Measurements from ENCODE around the gene SIDT1. TPM values are rescaled to one million over a fixed set of nuclear protein-coding genes. Genes with fewer than 3 reads are reported as not detected.

SIDT1 gene
- polyA plus RNA-seq, 2 donors = 0.41 to 1.0 TPM

DNA sequence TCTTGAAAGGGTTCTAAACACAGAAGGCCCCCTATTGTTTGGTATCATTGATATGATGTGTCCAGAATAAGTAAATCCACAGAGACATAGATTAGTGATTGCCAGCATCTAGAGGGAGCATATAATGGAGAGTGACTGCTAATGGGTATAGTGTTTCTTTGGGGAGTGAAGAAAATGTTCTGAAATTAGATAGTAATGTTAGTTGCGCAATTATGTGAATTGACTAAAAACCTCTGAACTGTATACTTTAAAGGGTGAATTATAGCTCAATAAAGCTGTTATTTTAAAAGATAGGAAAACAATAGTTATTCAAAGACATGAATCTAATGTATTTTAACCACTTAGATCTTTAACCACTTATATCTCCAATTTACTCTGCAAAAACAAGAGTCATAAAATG is 23.4 kb upstream of the SIDT1 start:
- Histone ChIP-seq H3K27ac (ENCODE audit: low read depth in 2 of 2, low read length in 1 of 2) (no peak overlapping the region), H3K4me3 (ENCODE audit: low read depth in 1 of 2, low read length in 2 of 2) (no peak overlapping the region), H3K27me3 (ENCODE audit: control insufficient read depth in 1 of 2, insufficient read depth in 2 of 2, low read length in 2 of 2) (no peaks in the 10 kb centered on the region), H3K4me1 (ENCODE audit: control insufficient read depth in 2 of 2, insufficient read depth in 2 of 2, low read length in 1 of 2) (no peaks in the 10 kb centered on the region), H3K36me3 (ENCODE audit: control insufficient read depth in 2 of 2, insufficient read depth in 2 of 2, low read length in 1 of 2) (no peaks in the 10 kb centered on the region), H3K9me3 (ENCODE audit: control insufficient read depth in 2 of 2, insufficient read depth in 1 of 2, low read depth in 1 of 2, low read length in 1 of 2) (no peaks in the 10 kb centered on the region)
- 61 to 98% methylated on average over 1 of the region's 1 CpG for WGBS, 2 donors

DNA sequence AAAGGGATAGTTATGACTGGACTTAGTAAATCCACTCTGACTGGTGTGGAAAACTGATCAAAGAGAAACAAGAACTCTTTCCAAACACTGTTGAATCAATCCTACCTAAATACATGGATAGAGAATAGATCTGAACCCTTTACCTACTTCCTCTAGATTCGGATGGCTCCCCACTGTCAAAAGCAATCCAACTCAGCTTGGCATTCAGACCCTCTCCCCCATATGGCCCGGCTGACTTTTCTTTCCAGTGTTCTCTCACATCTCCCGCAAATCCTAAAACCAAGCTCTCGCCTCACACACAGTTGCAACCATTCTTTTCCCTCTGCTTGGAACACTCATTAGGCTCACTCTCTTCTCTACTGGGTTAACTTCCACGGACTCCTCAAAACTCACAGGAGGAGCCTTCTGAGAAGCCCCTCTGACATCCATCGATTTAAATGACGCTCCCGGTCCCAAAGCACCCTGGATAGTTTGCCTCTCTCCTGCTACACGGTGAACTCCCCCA is 18.0 kb upstream of the SIDT1 start:
- 0 to 1% methylated on average over 9 of the region's 9 CpGs for WGBS, 2 donors
- peak overlapping the region; percentile 95 to 99 for H3K27ac ChIP-seq (ENCODE audit: low read depth in 2 of 2, low read length in 1 of 2)

DNA sequence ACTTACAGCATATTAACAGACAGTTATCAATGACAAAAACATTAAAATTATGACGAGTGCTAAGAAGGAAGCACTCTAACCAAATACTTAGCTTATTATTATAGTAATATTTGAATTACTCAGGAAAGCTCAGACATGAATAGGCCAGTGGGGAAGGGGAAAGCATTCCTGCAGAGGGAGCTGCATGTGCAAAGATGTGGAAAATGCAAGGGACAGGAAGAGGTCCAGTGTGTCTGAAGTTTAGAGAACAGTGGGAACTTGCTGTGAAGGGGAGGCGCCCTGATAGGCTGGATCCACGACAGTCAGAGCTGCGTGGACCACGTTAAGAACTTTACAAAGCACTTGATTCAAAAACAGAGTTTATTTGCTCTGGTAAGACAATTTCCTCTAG is 16.2 kb upstream of the SIDT1 start:
- Histone ChIP-seq H3K9me3 (ENCODE audit: control insufficient read depth in 2 of 2, insufficient read depth in 1 of 2, low read depth in 1 of 2, low read length in 1 of 2) (no peaks in the 10 kb centered on the region), H3K36me3 (ENCODE audit: control insufficient read depth in 2 of 2, insufficient read depth in 2 of 2, low read length in 1 of 2) (no peaks in the 10 kb centered on the region), H3K4me1 (ENCODE audit: control insufficient read depth in 2 of 2, insufficient read depth in 2 of 2, low read length in 1 of 2) (no peaks in the 10 kb centered on the region), H3K27ac (ENCODE audit: low read depth in 2 of 2, low read length in 1 of 2) (no peak overlapping the region), H3K4me3 (ENCODE audit: low read depth in 1 of 2, low read length in 2 of 2) (peak overlapping the region in 1 of 2 donors; percentile 93), H3K27me3 (ENCODE audit: control insufficient read depth in 1 of 2, insufficient read depth in 2 of 2, low read length in 2 of 2) (no peaks in the 10 kb centered on the region)
- WGBS, 2 donors = 39 to 42% methylated on average over 5 of the region's 5 CpGs

More for the DNA sequence above, 18.0 kb upstream of the SIDT1 start:
- no peaks in the 10 kb centered on the region for H3K4me1 ChIP-seq (ENCODE audit: control insufficient read depth in 2 of 2, insufficient read depth in 2 of 2, low read length in 1 of 2)
- no peaks in the 10 kb centered on the region for H3K27me3 ChIP-seq (ENCODE audit: control insufficient read depth in 1 of 2, insufficient read depth in 2 of 2, low read length in 2 of 2)
- no peaks in the 10 kb centered on the region for H3K36me3 ChIP-seq (ENCODE audit: control insufficient read depth in 2 of 2, insufficient read depth in 2 of 2, low read length in 1 of 2)
- H3K4me3 ChIP-seq (ENCODE audit: low read depth in 1 of 2, low read length in 2 of 2) = peak overlapping the region; percentile 76 to 93
- no peaks in the 10 kb centered on the region for H3K9me3 ChIP-seq (ENCODE audit: control insufficient read depth in 2 of 2, insufficient read depth in 1 of 2, low read depth in 1 of 2, low read length in 1 of 2)

DNA sequence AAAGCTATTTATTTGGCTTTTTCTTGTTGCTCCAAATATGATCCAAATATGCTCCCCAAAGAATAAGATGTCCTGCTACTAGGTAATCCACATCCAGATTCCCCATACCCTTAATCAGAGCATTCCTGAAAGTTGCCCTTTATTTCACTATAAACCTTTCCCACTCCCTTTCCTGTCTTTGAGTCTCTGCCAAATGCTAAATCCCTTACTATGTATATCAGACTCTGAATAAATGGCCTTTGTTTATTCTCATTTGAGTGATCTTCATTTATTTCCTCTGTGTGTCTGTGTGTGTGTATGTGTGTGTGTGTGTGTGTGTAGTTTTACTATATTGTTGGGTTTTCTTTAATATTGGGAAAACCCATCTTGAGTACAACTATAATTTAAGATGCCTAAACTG is 10.4 kb upstream of the SIDT1 start:
- Histone ChIP-seq H3K4me1 (ENCODE audit: control insufficient read depth in 2 of 2, insufficient read depth in 2 of 2, low read length in 1 of 2) (no peaks in the 10 kb centered on the region), H3K9me3 (ENCODE audit: control insufficient read depth in 2 of 2, insufficient read depth in 1 of 2, low read depth in 1 of 2, low read length in 1 of 2) (no peaks in the 10 kb centered on the region), H3K36me3 (ENCODE audit: control insufficient read depth in 2 of 2, insufficient read depth in 2 of 2, low read length in 1 of 2) (no peaks in the 10 kb centered on the region), H3K27ac (ENCODE audit: low read depth in 2 of 2, low read length in 1 of 2) (no peak overlapping the region), H3K4me3 (ENCODE audit: low read depth in 1 of 2, low read length in 2 of 2) (no peak overlapping the region), H3K27me3 (ENCODE audit: control insufficient read depth in 1 of 2, insufficient read depth in 2 of 2, low read length in 2 of 2) (no peaks in the 10 kb centered on the region)

DNA sequence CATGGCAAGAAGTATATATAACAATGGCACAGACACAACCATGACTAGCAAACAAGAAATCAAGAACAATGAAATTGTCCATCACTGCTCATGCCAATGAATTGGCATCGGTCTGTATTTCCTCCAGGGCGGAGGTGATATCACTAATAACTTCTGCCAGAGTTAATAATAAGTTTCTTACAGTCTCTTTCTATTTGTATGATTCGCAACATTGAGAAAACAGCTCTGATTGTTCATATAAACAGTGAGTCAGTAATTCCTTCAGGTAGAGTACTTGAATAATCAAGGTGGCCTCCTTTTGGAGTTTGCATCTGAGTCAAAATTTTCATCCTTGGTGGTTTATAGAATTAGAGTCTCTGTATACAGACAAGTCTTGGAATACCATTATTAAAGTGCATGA is 9.1 kb upstream of the SIDT1 start:
- H3K27me3 ChIP-seq (ENCODE audit: control insufficient read depth in 1 of 2, insufficient read depth in 2 of 2, low read length in 2 of 2) = no peaks in the 10 kb centered on the region
- no peaks in the 10 kb centered on the region for H3K36me3 ChIP-seq (ENCODE audit: control insufficient read depth in 2 of 2, insufficient read depth in 2 of 2, low read length in 1 of 2)
- no peak overlapping the region for H3K4me3 ChIP-seq (ENCODE audit: low read depth in 1 of 2, low read length in 2 of 2)
- 62 to 66% methylated on average over 3 of the region's 3 CpGs for WGBS, 2 donors
- no peaks in the 10 kb centered on the region for H3K4me1 ChIP-seq (ENCODE audit: control insufficient read depth in 2 of 2, insufficient read depth in 2 of 2, low read length in 1 of 2)
- H3K27ac ChIP-seq (ENCODE audit: low read depth in 2 of 2, low read length in 1 of 2) = no peak overlapping the region
- no peaks in the 10 kb centered on the region for H3K9me3 ChIP-seq (ENCODE audit: control insufficient read depth in 2 of 2, insufficient read depth in 1 of 2, low read depth in 1 of 2, low read length in 1 of 2)

DNA sequence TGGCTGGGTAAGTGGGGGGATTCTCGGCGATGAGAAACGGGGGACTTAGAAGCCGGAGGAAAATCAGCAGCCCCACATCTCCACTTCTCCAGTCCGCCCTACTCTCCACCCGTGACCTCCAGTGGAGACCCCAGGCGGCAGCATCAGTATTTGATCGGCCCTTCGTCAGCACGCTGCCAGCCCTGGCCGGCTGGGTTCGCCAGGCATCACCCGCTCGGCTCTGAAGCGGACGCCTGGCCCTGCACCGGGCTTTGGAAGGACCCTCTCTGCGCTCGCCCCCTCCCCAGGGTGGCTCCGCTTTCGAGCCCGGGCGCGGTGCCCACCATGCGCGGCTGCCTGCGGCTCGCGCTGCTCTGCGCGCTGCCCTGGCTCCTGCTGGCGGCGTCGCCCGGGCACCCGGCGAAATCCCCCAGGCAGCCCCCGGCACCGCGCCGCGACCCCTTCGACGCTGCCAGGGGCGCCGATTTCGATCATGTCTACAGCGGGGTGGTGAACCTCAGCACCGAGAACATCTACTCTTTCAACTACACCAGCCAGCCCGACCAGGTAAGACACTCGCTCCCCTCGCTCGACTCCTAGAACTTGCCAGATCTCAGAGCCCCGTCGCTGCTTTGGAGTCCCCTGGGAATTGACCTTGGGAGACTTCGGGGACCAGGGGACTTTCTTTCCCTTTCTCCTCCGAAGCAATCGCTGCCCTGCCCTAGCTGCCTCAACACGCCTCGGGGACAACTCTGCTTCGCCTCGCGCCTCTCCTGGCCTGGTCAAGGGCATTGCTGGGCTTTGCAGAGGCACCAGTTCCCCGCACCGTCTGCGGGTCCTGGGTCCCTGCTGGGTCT is 561 bp downstream of the SIDT1 start:
- Histone ChIP-seq H3K9me3 (ENCODE audit: control insufficient read depth in 2 of 2, insufficient read depth in 1 of 2, low read depth in 1 of 2, low read length in 1 of 2) (no peaks in the 10 kb centered on the region), H3K36me3 (ENCODE audit: control insufficient read depth in 2 of 2, insufficient read depth in 2 of 2, low read length in 1 of 2) (no peaks in the 10 kb centered on the region), H3K27ac (ENCODE audit: low read depth in 2 of 2, low read length in 1 of 2) (peak overlapping the region; percentile 59 to 63), H3K4me3 (ENCODE audit: low read depth in 1 of 2, low read length in 2 of 2) (peak overlapping the region; percentile 69 to 75), H3K4me1 (ENCODE audit: control insufficient read depth in 2 of 2, insufficient read depth in 2 of 2, low read length in 1 of 2) (peaks cover 3 to 4% of the 10 kb centered on the region in 2 donors), H3K27me3 (ENCODE audit: control insufficient read depth in 1 of 2, insufficient read depth in 2 of 2, low read length in 2 of 2) (no peaks in the 10 kb centered on the region)
- WGBS, 2 donors = 1% methylated on average over 64 to 66 of the region's 66 CpGs

DNA sequence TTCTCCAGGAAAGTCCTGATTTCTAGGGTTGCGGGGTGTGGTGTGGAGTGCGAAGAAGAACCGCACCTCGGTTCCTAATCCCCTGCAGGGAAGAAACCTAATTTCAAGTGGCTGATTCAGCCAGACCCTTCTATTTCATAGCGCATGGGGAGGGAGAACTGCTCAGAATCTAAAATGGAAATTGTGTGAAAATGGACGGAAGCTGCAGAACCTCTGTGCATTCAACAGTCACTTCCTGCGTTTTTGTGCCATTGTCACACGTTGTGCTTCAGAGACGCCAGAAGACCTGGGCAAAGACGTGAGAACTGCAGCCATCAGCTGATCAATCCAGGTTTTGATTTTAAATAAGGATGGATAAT is 1.2 kb downstream of the SIDT1 start:
- WGBS, 2 donors = 28 to 29% methylated on average over 10 of the region's 10 CpGs
- H3K9me3 ChIP-seq (ENCODE audit: control insufficient read depth in 2 of 2, insufficient read depth in 1 of 2, low read depth in 1 of 2, low read length in 1 of 2) = no peaks in the 10 kb centered on the region
- no peaks in the 10 kb centered on the region for H3K27me3 ChIP-seq (ENCODE audit: control insufficient read depth in 1 of 2, insufficient read depth in 2 of 2, low read length in 2 of 2)
- H3K4me3 ChIP-seq (ENCODE audit: low read depth in 1 of 2, low read length in 2 of 2) = peak overlapping the region; percentile 69 to 75
- no peaks in the 10 kb centered on the region for H3K36me3 ChIP-seq (ENCODE audit: control insufficient read depth in 2 of 2, insufficient read depth in 2 of 2, low read length in 1 of 2)
- peaks cover 4% of the 10 kb centered on the region in 2 donors for H3K4me1 ChIP-seq (ENCODE audit: control insufficient read depth in 2 of 2, insufficient read depth in 2 of 2, low read length in 1 of 2)
- peak overlapping the region in 1 of 2 donors; percentile 15 for H3K27ac ChIP-seq (ENCODE audit: low read depth in 2 of 2, low read length in 1 of 2)

DNA sequence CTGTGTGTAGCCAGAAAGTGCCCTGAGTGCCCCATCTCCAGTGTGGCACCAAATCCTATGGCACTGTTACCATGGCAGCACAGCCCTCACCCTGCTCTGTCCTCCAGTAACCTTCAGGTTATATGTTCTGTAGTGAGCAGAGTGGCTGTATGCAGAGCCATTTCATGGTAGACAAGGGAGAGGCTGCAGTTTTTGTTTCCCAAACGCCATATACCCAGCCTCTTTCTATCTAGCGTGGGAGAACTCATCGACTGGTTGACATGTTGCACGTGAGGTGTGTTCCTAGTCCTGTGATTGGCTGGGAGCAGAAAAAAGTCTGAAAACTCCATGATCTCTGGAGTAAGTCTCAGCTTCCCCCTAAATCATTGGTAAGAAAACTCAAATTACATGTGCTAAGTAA is 2.0 kb downstream of the SIDT1 start:
- peaks cover 4% of the 10 kb centered on the region in 2 donors for H3K4me1 ChIP-seq (ENCODE audit: control insufficient read depth in 2 of 2, insufficient read depth in 2 of 2, low read length in 1 of 2)
- H3K9me3 ChIP-seq (ENCODE audit: control insufficient read depth in 2 of 2, insufficient read depth in 1 of 2, low read depth in 1 of 2, low read length in 1 of 2) = no peaks in the 10 kb centered on the region
- no peak overlapping the region for H3K27ac ChIP-seq (ENCODE audit: low read depth in 2 of 2, low read length in 1 of 2)
- 84 to 86% methylated on average over 4 of the region's 4 CpGs for WGBS, 2 donors
- H3K36me3 ChIP-seq (ENCODE audit: control insufficient read depth in 2 of 2, insufficient read depth in 2 of 2, low read length in 1 of 2) = no peaks in the 10 kb centered on the region
- no peak overlapping the region for H3K4me3 ChIP-seq (ENCODE audit: low read depth in 1 of 2, low read length in 2 of 2)
- no peaks in the 10 kb centered on the region for H3K27me3 ChIP-seq (ENCODE audit: control insufficient read depth in 1 of 2, insufficient read depth in 2 of 2, low read length in 2 of 2)

DNA sequence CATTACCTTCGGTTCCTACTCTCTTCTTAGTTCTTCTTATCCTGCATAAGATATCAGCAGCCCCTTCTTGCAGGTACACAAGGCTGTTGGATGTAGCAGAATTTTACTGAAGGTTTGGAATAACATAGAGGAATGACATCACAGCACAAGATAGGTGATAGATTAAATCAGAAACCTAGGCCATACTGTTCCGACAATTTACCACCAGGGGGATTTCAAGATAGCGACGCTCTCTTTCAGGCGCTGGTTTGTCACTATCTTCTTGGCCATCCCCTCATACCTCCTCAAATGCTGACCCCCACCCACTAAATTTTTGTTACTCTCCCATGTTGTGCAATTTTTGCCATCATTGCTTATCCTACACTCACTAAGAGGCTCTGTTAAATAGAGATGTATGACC is 3.5 kb downstream of the SIDT1 start:
- H3K27ac ChIP-seq (ENCODE audit: low read depth in 2 of 2, low read length in 1 of 2) = no peak overlapping the region
- H3K9me3 ChIP-seq (ENCODE audit: control insufficient read depth in 2 of 2, insufficient read depth in 1 of 2, low read depth in 1 of 2, low read length in 1 of 2) = no peaks in the 10 kb centered on the region
- no peaks in the 10 kb centered on the region for H3K27me3 ChIP-seq (ENCODE audit: control insufficient read depth in 1 of 2, insufficient read depth in 2 of 2, low read length in 2 of 2)

DNA sequence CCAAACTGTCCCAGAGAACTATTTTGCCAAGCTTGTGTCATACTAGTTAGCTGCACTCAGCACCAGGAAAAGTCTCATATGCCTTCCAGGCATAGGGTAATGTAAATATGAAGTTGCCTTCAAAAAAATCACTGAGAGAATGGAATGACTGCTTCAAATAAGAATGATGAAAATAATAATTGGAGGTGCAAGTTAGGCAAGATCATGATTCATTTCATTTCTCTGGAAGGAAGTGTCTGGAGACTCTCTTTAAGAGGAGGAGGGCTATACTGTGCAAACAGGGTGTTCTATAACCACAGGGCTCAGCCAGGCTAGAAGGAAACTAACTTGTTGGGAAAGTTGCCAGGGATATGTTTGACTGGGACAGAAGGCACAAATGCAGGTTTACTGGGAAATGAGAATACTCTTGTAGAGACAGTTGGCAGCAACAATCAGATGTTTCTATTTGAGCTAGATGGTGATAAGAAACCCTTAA is 4.3 kb downstream of the SIDT1 start:
- H3K36me3 ChIP-seq (ENCODE audit: control insufficient read depth in 2 of 2, insufficient read depth in 2 of 2, low read length in 1 of 2) = no peaks in the 10 kb centered on the region
- no peaks in the 10 kb centered on the region for H3K27me3 ChIP-seq (ENCODE audit: control insufficient read depth in 1 of 2, insufficient read depth in 2 of 2, low read length in 2 of 2)
- peaks cover 4% of the 10 kb centered on the region in 2 donors for H3K4me1 ChIP-seq (ENCODE audit: control insufficient read depth in 2 of 2, insufficient read depth in 2 of 2, low read length in 1 of 2)
- no peaks in the 10 kb centered on the region for H3K9me3 ChIP-seq (ENCODE audit: control insufficient read depth in 2 of 2, insufficient read depth in 1 of 2, low read depth in 1 of 2, low read length in 1 of 2)
- no peak overlapping the region for H3K27ac ChIP-seq (ENCODE audit: low read depth in 2 of 2, low read length in 1 of 2)
- H3K4me3 ChIP-seq (ENCODE audit: low read depth in 1 of 2, low read length in 2 of 2) = no peak overlapping the region

More for the DNA sequence above, 3.5 kb downstream of the SIDT1 start:
- Histone ChIP-seq H3K4me3 (ENCODE audit: low read depth in 1 of 2, low read length in 2 of 2) (no peak overlapping the region), H3K36me3 (ENCODE audit: control insufficient read depth in 2 of 2, insufficient read depth in 2 of 2, low read length in 1 of 2) (no peaks in the 10 kb centered on the region), H3K4me1 (ENCODE audit: control insufficient read depth in 2 of 2, insufficient read depth in 2 of 2, low read length in 1 of 2) (peaks cover 4% of the 10 kb centered on the region in 2 donors)
- WGBS, 2 donors = 79 to 87% methylated on average over 5 of the region's 5 CpGs

All from esophagus (tissue), 2 donors.